Measurements from ENCODE around the gene NUP62CL.
"Not testable (repeated sequence)": the region's sequence is repeated elsewhere in the genome, so short reads cannot be mapped to it uniquely, and the experiment has no call there.

NUP62CL gene

DNA sequence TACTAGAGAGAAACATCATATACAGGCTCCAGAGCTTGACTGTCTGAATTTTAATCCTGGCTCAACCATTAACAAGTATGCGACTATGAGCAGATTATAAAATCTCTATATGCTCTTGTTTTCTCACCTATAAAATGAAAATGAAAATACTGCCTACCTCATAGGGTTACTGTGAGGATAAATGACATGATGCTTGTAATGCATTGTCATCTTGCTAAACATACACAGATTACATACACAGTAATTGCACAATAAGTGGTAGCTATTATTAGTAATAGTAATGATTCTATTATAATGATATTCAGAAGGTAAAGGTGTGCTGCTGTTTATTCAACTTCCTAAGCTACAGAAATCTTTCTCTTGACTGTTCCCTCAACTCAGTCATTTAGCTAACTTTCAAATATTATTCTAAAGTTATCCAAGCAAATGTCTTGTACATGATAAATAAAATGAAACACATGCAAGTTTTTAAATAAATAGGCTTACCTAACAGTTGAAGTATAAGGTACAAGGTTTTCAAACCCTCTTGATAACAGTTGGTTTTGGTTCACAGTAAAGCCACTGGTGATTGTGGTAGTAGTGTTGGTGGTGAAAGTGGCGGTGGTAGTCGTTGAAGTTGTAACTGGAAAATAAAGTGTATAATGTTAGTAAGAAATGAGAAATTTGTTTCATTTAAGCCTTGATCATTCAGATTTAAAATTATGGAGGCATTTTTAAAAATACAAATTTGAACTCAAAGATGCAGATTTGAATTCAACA lies 38.9 kb downstream of the NUP62CL start:
- H3K27ac ChIP-seq = no peak overlapping the region
- TF ChIP-seq, protein P1, sequence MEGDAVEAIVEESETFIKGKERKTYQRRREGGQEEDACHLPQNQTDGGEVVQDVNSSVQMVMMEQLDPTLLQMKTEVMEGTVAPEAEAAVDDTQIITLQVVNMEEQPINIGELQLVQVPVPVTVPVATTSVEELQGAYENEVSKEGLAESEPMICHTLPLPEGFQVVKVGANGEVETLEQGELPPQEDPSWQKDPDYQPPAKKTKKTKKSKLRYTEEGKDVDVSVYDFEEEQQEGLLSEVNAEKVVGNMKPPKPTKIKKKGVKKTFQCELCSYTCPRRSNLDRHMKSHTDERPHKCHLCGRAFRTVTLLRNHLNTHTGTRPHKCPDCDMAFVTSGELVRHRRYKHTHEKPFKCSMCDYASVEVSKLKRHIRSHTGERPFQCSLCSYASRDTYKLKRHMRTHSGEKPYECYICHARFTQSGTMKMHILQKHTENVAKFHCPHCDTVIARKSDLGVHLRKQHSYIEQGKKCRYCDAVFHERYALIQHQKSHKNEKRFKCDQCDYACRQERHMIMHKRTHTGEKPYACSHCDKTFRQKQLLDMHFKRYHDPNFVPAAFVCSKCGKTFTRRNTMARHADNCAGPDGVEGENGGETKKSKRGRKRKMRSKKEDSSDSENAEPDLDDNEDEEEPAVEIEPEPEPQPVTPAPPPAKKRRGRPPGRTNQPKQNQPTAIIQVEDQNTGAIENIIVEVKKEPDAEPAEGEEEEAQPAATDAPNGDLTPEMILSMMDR (conservative IDR thresholded peaks at IDR 0.05) = no peak
- TF ChIP-seq ZFX (IDR thresholded peaks at IDR 0.05) = no peak

GRCh38 chrX:107157618-107158017 lies 48.6 kb downstream of the NUP62CL start:
- not testable (repeated sequence) for H3K27ac ChIP-seq

GRCh38 chrX:107155621-107156430 lies 50.4 kb downstream of the NUP62CL start:
- H3K27ac ChIP-seq = not testable (repeated sequence)

GRCh38 chrX:107154787-107155620 lies 51.2 kb downstream of the NUP62CL start:
- no peak overlapping the region for H3K27ac ChIP-seq
- TF ChIP-seq, protein P1 (conservative IDR thresholded peaks at IDR 0.05) = no peak
- no peak for TF ChIP-seq ZFX (IDR thresholded peaks at IDR 0.05)

GRCh38 chrX:107153005-107153404 lies 53.2 kb downstream of the NUP62CL start:
- H3K27ac ChIP-seq = no peak overlapping the region
- TF ChIP-seq, protein P1 (conservative IDR thresholded peaks at IDR 0.05) = no peak
- TF ChIP-seq ZFX (IDR thresholded peaks at IDR 0.05) = no peak

DNA sequence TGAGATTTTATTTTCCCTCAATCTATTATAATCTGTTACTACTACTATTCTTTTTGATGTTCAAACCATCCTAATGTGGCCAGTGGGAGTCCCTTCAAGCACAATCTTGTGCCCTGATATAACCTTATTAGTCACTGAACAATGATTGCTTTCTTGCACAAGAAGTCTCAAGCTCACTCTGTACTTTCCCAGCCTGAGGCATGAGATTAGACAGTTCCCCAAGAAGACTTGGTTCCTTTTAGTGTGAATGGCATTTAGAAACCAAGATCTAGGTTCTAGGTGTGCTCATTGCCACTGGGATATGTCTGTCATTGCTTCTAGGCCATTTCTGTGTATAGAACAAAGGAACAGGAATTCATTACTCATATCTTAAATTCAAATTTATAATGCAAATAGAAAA lies 59.6 kb downstream of the NUP62CL start:
- no peak for TF ChIP-seq ZFX (IDR thresholded peaks at IDR 0.05)
- TF ChIP-seq, protein P1 (conservative IDR thresholded peaks at IDR 0.05) = no peak
- H3K27ac ChIP-seq = no peak overlapping the region

DNA sequence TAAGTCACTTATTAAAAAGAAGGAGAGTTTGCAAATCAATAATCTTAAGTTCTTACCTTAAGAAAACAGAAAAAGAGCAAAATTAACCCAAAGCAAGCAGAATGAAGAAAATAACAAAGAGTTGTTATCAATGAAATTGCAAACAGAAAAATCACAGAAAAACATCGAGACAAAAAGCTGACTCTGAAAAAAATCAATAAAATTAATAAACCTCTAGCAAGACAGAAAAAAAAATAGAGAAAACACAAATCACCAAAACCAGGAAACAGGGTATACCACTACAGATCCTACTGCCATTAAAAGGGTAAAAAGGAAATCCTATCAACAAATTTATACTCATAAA lies 70.3 kb downstream of the NUP62CL start:
- TF ChIP-seq, protein P1 (conservative IDR thresholded peaks at IDR 0.05) = no peak
- no peak for TF ChIP-seq ZFX (IDR thresholded peaks at IDR 0.05)

More for the DNA sequence above, 70.3 kb downstream of the NUP62CL start:
- no peak overlapping the region for H3K27ac ChIP-seq

All from C4-2B (cell line).